HEK293 (cell line): Measurements from ENCODE around the gene DMPK.

ENCODE experiments used
- BCL11A ChIP-seq: fragments of 450-650 bp; formaldehyde crosslinking; IDR thresholded peaks from 2 replicates; pipeline ENCODE4 v1.5.1; 2016; ENCODE audit warnings: low read depth, missing biosample characterization, missing genetic modification characterization
- EGR2 ChIP-seq: fragments of 450-650 bp; formaldehyde crosslinking; IDR thresholded peaks from 2 replicates; pipeline ENCODE4 v1.5.1; 2016; ENCODE audit warnings: low read depth, missing biosample characterization, missing genetic modification characterization
- KLF8 ChIP-seq: fragments of 450-650 bp; formaldehyde crosslinking; IDR thresholded peaks from 2 replicates; pipeline ENCODE4 v1.5.1; 2016; ENCODE audit warnings: missing biosample characterization, missing genetic modification characterization
- KLF9 ChIP-seq: fragments of 450-650 bp; formaldehyde crosslinking; IDR thresholded peaks from 2 replicates; pipeline ENCODE4 v1.5.1; 2016; ENCODE audit warnings: missing biosample characterization, missing genetic modification characterization, low read depth
- RBAK ChIP-seq: fragments of 450-650 bp; formaldehyde crosslinking; IDR thresholded peaks from 2 replicates; pipeline ENCODE4 v1.5.1; 2016; ENCODE audit warnings: missing biosample characterization, missing genetic modification characterization
- SETDB1 ChIP-seq: IDR thresholded peaks from one replicate; pipeline ENCODE4 v1.6.1; 2017; ENCODE audit warnings: mild to moderate bottlenecking, low read length, moderate library complexity, mixed read lengths; ENCODE audit not compliant: insufficient read length
- SP7 ChIP-seq: fragments of 450-650 bp; formaldehyde crosslinking; IDR thresholded peaks from 2 replicates; pipeline ENCODE4 v1.5.1; 2016; ENCODE audit warnings: missing biosample characterization, missing genetic modification characterization
- ZBTB17 ChIP-seq: fragments of 450-650 bp; formaldehyde crosslinking; IDR thresholded peaks from 2 replicates; pipeline ENCODE4 v1.5.1; 2016; ENCODE audit warnings: missing biosample characterization, missing genetic modification characterization
- ZBTB20 ChIP-seq: fragments of 450-650 bp; formaldehyde crosslinking; IDR thresholded peaks from 2 replicates; pipeline ENCODE4 v1.5.1; 2016; ENCODE audit warnings: missing biosample characterization, missing genetic modification characterization
- ZBTB48 ChIP-seq: fragments of 450-650 bp; formaldehyde crosslinking; IDR thresholded peaks from 2 replicates; pipeline ENCODE4 v1.5.1; 2016; ENCODE audit warnings: missing biosample characterization, missing genetic modification characterization
- ZBTB7A ChIP-seq: fragments of 450-650 bp; formaldehyde crosslinking; IDR thresholded peaks from 2 replicates; pipeline ENCODE4 v1.5.1; 2016; ENCODE audit warnings: low read depth, missing biosample characterization, missing genetic modification characterization
- ZNF133 ChIP-seq: fragments of 450-650 bp; formaldehyde crosslinking; IDR thresholded peaks from 2 replicates; pipeline ENCODE4 v1.5.1; 2016; ENCODE audit warnings: missing biosample characterization, missing genetic modification characterization
- ZNF175 ChIP-seq: fragments of 450-650 bp; formaldehyde crosslinking; IDR thresholded peaks from 2 replicates; pipeline ENCODE4 v1.5.1; 2016; ENCODE audit warnings: missing biosample characterization, missing genetic modification characterization
- ZNF19 ChIP-seq: fragments of 450-650 bp; formaldehyde crosslinking; IDR thresholded peaks from 2 replicates; pipeline ENCODE4; 2016; ENCODE audit warnings: missing biosample characterization, missing genetic modification characterization, low read depth
- ZNF214 ChIP-seq: fragments of 450-650 bp; formaldehyde crosslinking; IDR thresholded peaks from 2 replicates; pipeline ENCODE4 v1.5.1; 2017; ENCODE audit warnings: missing biosample characterization, mild to moderate bottlenecking, missing genetic modification characterization, borderline replicate concordance
- ZNF239 ChIP-seq: fragments of 450-650 bp; formaldehyde crosslinking; IDR thresholded peaks from 2 replicates; pipeline ENCODE4 v1.5.1; 2016; ENCODE audit warnings: missing biosample characterization, missing genetic modification characterization
- ZNF311 ChIP-seq: fragments of 450-650 bp; formaldehyde crosslinking; IDR thresholded peaks from 2 replicates; pipeline ENCODE4 v1.5.1; 2017; ENCODE audit warnings: missing biosample characterization, missing genetic modification characterization, borderline replicate concordance
- ZNF324 ChIP-seq: fragments of 450-650 bp; formaldehyde crosslinking; IDR thresholded peaks from 2 replicates; pipeline ENCODE4 v1.5.1; 2016; ENCODE audit warnings: missing biosample characterization, missing genetic modification characterization
- ZNF426 ChIP-seq: fragments of 450-650 bp; formaldehyde crosslinking; IDR thresholded peaks from 2 replicates; pipeline ENCODE4 v1.5.1; 2017; ENCODE audit warnings: missing biosample characterization, missing genetic modification characterization, mild to moderate bottlenecking, inconsistent platforms, moderate library complexity
- ZNF596 ChIP-seq: fragments of 450-650 bp; IDR thresholded peaks from 2 replicates; pipeline ENCODE4 v1.5.0; 2018; ENCODE audit warnings: missing biosample characterization, mild to moderate bottlenecking, missing genetic modification characterization, moderate library complexity
- ZNF610 ChIP-seq: fragments of 450-650 bp; formaldehyde crosslinking; IDR thresholded peaks from 2 replicates; pipeline ENCODE4 v1.5.1; 2016; ENCODE audit warnings: missing biosample characterization, missing genetic modification characterization, borderline replicate concordance
- ZNF623 ChIP-seq: fragments of 450-650 bp; formaldehyde crosslinking; IDR thresholded peaks from 2 replicates; pipeline ENCODE4 v1.5.1; 2016; ENCODE audit warnings: missing biosample characterization, missing genetic modification characterization
- ZNF701 ChIP-seq: fragments of 450-650 bp; formaldehyde crosslinking; IDR thresholded peaks from 2 replicates; pipeline ENCODE4 v1.5.1; 2016; ENCODE audit warnings: missing biosample characterization, missing genetic modification characterization
- ZNF791 ChIP-seq: fragments of 450-650 bp; formaldehyde crosslinking; IDR thresholded peaks from 2 replicates; pipeline ENCODE4 v1.5.1; 2016; ENCODE audit warnings: missing biosample characterization, missing genetic modification characterization
- ZNF792 ChIP-seq: fragments of 450-650 bp; formaldehyde crosslinking; IDR thresholded peaks from 2 replicates; pipeline ENCODE4 v1.5.1; 2016; ENCODE audit warnings: missing biosample characterization, missing genetic modification characterization
- TF ChIP-seq, protein P1 (sequence below): fragments of 450-650 bp; formaldehyde crosslinking; IDR thresholded peaks from 2 replicates; pipeline ENCODE4 v1.5.1; 2016; ENCODE audit warnings: missing biosample characterization, missing genetic modification characterization
- TF ChIP-seq, protein P2 (sequence below): fragments of 450-650 bp; formaldehyde crosslinking; IDR thresholded peaks from 2 replicates; pipeline ENCODE4 v1.5.1; 2017; ENCODE audit warnings: missing biosample characterization, mild to moderate bottlenecking, missing genetic modification characterization, moderate library complexity
- TF ChIP-seq, protein P3 (sequence below): sonication (generic); formaldehyde crosslinking; IDR thresholded peaks from 2 replicates; pipeline ENCODE4 v1.8.1; 2022; ENCODE audit warnings: mild to moderate bottlenecking, moderate library complexity, missing genetic modification reagents
- TF ChIP-seq, protein P4 (sequence below): fragments of 450-650 bp; formaldehyde crosslinking; IDR thresholded peaks from 2 replicates; pipeline ENCODE4 v1.5.1; 2016; ENCODE audit warnings: missing biosample characterization, missing genetic modification characterization, low read depth
- TF ChIP-seq, protein P5 (sequence below): fragments of 450-650 bp; formaldehyde crosslinking; IDR thresholded peaks from 2 replicates; pipeline ENCODE4 v1.5.1; 2017; ENCODE audit warnings: missing biosample characterization, missing genetic modification characterization
- TF ChIP-seq, protein P6 (sequence below): fragments of 450-650 bp; formaldehyde crosslinking; IDR thresholded peaks from 2 replicates; pipeline ENCODE4 v1.5.1; 2016; ENCODE audit warnings: missing biosample characterization, missing genetic modification characterization

The DMPK gene

DNA sequence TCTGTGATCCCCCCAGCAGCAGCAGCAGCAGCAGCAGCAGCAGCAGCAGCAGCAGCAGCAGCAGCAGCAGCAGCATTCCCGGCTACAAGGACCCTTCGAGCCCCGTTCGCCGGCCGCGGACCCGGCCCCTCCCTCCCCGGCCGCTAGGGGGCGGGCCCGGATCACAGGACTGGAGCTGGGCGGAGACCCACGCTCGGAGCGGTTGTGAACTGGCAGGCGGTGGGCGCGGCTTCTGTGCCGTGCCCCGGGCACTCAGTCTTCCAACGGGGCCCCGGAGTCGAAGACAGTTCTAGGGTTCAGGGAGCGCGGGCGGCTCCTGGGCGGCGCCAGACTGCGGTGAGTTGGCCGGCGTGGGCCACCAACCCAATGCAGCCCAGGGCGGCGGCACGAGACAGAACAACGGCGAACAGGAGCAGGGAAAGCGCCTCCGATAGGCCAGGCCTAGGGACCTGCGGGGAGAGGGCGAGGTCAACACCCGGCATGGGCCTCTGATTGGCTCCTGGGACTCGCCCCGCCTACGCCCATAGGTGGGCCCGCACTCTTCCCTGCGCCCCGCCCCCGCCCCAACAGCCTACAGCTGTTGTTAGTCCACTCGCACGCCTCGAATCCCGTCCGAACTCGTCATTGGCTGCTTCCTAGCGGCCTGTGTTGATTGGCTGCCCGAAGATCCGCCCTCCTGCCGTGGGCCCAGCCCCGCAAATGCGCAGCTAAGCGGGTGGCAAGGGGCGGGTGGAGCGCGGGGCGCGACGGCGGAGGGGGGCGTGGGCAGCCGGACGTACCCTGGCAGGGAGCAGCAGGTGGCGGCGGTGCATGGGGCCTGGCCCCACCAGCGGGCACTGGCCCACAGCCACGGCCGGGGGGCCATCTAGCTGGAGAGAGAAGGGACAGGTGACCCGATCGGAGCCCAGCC is 11.8 kb downstream of the DMPK start (continued):
- TF ChIP-seq, protein P1, sequence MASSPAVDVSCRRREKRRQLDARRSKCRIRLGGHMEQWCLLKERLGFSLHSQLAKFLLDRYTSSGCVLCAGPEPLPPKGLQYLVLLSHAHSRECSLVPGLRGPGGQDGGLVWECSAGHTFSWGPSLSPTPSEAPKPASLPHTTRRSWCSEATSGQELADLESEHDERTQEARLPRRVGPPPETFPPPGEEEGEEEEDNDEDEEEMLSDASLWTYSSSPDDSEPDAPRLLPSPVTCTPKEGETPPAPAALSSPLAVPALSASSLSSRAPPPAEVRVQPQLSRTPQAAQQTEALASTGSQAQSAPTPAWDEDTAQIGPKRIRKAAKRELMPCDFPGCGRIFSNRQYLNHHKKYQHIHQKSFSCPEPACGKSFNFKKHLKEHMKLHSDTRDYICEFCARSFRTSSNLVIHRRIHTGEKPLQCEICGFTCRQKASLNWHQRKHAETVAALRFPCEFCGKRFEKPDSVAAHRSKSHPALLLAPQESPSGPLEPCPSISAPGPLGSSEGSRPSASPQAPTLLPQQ (tag by site-specific recombination), result peak; percentile 99
- TF ChIP-seq, protein P2, sequence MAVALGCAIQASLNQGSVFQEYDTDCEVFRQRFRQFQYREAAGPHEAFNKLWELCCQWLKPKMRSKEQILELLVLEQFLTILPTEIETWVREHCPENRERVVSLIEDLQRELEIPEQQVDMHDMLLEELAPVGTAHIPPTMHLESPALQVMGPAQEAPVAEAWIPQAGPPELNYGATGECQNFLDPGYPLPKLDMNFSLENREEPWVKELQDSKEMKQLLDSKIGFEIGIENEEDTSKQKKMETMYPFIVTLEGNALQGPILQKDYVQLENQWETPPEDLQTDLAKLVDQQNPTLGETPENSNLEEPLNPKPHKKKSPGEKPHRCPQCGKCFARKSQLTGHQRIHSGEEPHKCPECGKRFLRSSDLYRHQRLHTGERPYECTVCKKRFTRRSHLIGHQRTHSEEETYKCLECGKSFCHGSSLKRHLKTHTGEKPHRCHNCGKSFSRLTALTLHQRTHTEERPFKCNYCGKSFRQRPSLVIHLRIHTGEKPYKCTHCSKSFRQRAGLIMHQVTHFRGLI, result peak; percentile 39; the same call in 1 of the 2 replicates
- TF ChIP-seq, protein P3, sequence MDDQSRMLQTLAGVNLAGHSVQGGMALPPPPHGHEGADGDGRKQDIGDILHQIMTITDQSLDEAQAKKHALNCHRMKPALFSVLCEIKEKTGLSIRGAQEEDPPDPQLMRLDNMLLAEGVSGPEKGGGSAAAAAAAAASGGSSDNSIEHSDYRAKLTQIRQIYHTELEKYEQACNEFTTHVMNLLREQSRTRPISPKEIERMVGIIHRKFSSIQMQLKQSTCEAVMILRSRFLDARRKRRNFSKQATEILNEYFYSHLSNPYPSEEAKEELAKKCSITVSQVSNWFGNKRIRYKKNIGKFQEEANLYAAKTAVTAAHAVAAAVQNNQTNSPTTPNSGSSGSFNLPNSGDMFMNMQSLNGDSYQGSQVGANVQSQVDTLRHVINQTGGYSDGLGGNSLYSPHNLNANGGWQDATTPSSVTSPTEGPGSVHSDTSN, result peak; percentile 47
- TF ChIP-seq ZNF133 (tag by site-specific recombination) (no peak), ZBTB17 (tag by site-specific recombination) (peak; percentile 70; the same call in 1 of the 2 replicates), ZNF19 (tag by site-specific recombination) (no peak), RBAK (tag by site-specific recombination) (no peak), ZNF701 (tag by site-specific recombination) (no peak), ZNF596 (tag by site-specific recombination) (no peak), ZBTB20 (tag by site-specific recombination) (peak; percentile 100), EGR2 (tag by site-specific recombination) (peak; percentile 97), ZBTB48 (peak; percentile 87), ZNF214 (tag by site-specific recombination) (no peak), SP7 (no peak), SETDB1 (no peak), ZBTB7A (tag by site-specific recombination) (no peak), ZNF610 (tag by site-specific recombination) (peak; percentile 70; the same call in 1 of the 2 replicates), ZNF311 (no peak), ZNF175 (tag by site-specific recombination) (no peak), ZNF623 (no peak), KLF9 (tag by site-specific recombination) (peak; percentile 89), KLF8 (tag by site-specific recombination) (peak; percentile 99), BCL11A (tag by site-specific recombination) (no peak), ZNF239 (tag by site-specific recombination) (no peak), ZNF791 (tag by site-specific recombination) (no peak), ZNF324 (tag by site-specific recombination) (no peak), ZNF792 (tag by site-specific recombination) (no peak), ZNF426 (no peak)
- TF ChIP-seq, protein P4, sequence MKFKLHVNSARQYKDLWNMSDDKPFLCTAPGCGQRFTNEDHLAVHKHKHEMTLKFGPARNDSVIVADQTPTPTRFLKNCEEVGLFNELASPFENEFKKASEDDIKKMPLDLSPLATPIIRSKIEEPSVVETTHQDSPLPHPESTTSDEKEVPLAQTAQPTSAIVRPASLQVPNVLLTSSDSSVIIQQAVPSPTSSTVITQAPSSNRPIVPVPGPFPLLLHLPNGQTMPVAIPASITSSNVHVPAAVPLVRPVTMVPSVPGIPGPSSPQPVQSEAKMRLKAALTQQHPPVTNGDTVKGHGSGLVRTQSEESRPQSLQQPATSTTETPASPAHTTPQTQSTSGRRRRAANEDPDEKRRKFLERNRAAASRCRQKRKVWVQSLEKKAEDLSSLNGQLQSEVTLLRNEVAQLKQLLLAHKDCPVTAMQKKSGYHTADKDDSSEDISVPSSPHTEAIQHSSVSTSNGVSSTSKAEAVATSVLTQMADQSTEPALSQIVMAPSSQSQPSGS (tag by site-specific recombination), result no peak
- TF ChIP-seq, protein P5, sequence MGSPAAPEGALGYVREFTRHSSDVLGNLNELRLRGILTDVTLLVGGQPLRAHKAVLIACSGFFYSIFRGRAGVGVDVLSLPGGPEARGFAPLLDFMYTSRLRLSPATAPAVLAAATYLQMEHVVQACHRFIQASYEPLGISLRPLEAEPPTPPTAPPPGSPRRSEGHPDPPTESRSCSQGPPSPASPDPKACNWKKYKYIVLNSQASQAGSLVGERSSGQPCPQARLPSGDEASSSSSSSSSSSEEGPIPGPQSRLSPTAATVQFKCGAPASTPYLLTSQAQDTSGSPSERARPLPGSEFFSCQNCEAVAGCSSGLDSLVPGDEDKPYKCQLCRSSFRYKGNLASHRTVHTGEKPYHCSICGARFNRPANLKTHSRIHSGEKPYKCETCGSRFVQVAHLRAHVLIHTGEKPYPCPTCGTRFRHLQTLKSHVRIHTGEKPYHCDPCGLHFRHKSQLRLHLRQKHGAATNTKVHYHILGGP (tag by site-specific recombination), result no peak
- TF ChIP-seq, protein P6, sequence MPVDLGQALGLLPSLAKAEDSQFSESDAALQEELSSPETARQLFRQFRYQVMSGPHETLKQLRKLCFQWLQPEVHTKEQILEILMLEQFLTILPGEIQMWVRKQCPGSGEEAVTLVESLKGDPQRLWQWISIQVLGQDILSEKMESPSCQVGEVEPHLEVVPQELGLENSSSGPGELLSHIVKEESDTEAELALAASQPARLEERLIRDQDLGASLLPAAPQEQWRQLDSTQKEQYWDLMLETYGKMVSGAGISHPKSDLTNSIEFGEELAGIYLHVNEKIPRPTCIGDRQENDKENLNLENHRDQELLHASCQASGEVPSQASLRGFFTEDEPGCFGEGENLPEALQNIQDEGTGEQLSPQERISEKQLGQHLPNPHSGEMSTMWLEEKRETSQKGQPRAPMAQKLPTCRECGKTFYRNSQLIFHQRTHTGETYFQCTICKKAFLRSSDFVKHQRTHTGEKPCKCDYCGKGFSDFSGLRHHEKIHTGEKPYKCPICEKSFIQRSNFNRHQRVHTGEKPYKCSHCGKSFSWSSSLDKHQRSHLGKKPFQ (tag by site-specific recombination), result no peak
